ENCODE results near the gene SIDT2. TPM values are rescaled to one million over a fixed set of nuclear protein-coding genes. Genes with fewer than 3 reads are reported as not detected.

The SIDT2 gene
- total and polyA plus RNA-seq, 2 of the 13 experiments (the other 11 are each of a cell fraction or from before 2014, with no cell fraction given) = 11.5 to 28.0 TPM

- TF ChIP-seq ZKSCAN1 (IDR thresholded peaks at IDR 0.05; ENCODE audit: low read length) (no peak), RBM22 (optimal IDR thresholded peaks at IDR 0.05; ENCODE audit: low read length) (no peak)
- TF ChIP-seq, protein P1, sequence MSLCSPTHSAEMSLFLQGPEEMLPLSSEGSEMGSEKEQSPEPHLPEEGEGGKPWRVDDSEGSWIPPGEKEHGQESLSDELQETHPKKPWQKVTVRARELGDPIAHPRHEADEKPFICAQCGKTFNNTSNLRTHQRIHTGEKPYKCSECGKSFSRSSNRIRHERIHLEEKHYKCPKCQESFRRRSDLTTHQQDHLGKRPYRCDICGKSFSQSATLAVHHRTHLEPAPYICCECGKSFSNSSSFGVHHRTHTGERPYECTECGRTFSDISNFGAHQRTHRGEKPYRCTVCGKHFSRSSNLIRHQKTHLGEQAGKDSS (CRISPR knock-in tag; IDR thresholded peaks at IDR 0.05; ENCODE audit: borderline replicate concordance, low read depth) = no peak
Observed at GRCh38 chr11:117200813-117201657, 22.5 kb downstream of the SIDT2 start (continued).

GRCh38 chr11:117201658-117202305 lies 23.2 kb downstream of the SIDT2 start:
- POLR2A ChIA-PET = no interaction called here
- in situ Hi-C loops (cut with HindIII; ENCODE audit: extremely low pct_ligation_motif_present, low pct_unique_long_range_greater_than_20kb) = no loop called here
- no peak overlapping the region for H3K27ac ChIP-seq (ENCODE audit: extremely low read length, insufficient read depth, low read length)

More at GRCh38 chr11:117201658-117202305, 23.2 kb downstream of the SIDT2 start:
- no peak overlapping the region for H3K9ac ChIP-seq (ENCODE audit: insufficient read depth, low read depth, low read length)
- intact Hi-C loops (cut with micrococcal nuclease; ENCODE audit: unreplicated experiment) = loop anchor here (1.0 kb wide), 1 partner anchor 25 kb away; no protein-coding TSS in a partner anchor
- H3K9me3 ChIP-seq (ENCODE audit: low read length) = no peaks in the 10 kb centered on the region
- peaks cover 9% of the 10 kb centered on the region for H3K4me1 ChIP-seq (ENCODE audit: insufficient read depth, low read length)
- 87% methylated on average over 8 of the region's 14 CpGs for WGBS (ENCODE audit: low lambda C conversion rate)
- DNase-seq (ENCODE audit: low spot score) = no peak
- H4K20me1 ChIP-seq (ENCODE audit: insufficient read depth, low read length) = no peaks in the 10 kb centered on the region
- BruUV-seq (replicated peaks) = no TSS peak
- no peaks in the 10 kb centered on the region for H3K79me2 ChIP-seq (ENCODE audit: insufficient read depth, low read length)
- FAIRE-seq = no peak
- no peak overlapping the region for H3K4me2 ChIP-seq (ENCODE audit: low read depth, low read length)
- peaks cover 0 to 3% of the 10 kb centered on the region in 2 experiments; a peak in 1 of 5 replicates for H3K36me3 ChIP-seq (replicated peaks in 1 of 2; ENCODE audit: control insufficient read depth in 1 of 2, insufficient read depth in 2 of 2, low read length in 2 of 2)
- no peaks in the 10 kb centered on the region for H3K27me3 ChIP-seq (ENCODE audit: control insufficient read depth in 1 of 2, insufficient read depth in 2 of 2, low read length in 2 of 2)
- no peak overlapping the region for H2AFZ ChIP-seq (ENCODE audit: low read length)
- no peak overlapping the region for H3K4me3 ChIP-seq (replicated peaks in 1 of 3; ENCODE audit: insufficient read depth in 1 of 3, low read depth in 2 of 3, low read length in 3 of 3)
- CTCF ChIA-PET (ENCODE audit: low intra/inter-chr PET ratio, low total read pairs) = no interaction called here
- TF ChIP-seq ZNF17 (CRISPR knock-in tag; IDR thresholded peaks at IDR 0.05) (no peak), FOXK2 (IDR thresholded peaks at IDR 0.05) (no peak), TBP (CRISPR knock-in tag; IDR thresholded peaks at IDR 0.05) (no peak), ETS1 (CRISPR knock-in tag; IDR thresholded peaks at IDR 0.05) (no peak), ASH2L (IDR thresholded peaks at IDR 0.05; ENCODE audit: insufficient read length, low read depth, low read length) (no peak), CREB1 (IDR thresholded peaks at IDR 0.05) (no peak), CREB1 (CRISPR knock-in tag; IDR thresholded peaks at IDR 0.05) (no peak), FOSL2 (CRISPR knock-in tag; IDR thresholded peaks at IDR 0.05) (no peak), YEATS4 (CRISPR knock-in tag; IDR thresholded peaks at IDR 0.05; ENCODE audit: borderline replicate concordance) (no peak), ZNF672 (CRISPR knock-in tag; IDR thresholded peaks at IDR 0.05) (no peak), SCMH1 (CRISPR knock-in tag; IDR thresholded peaks at IDR 0.05; ENCODE audit: borderline replicate concordance) (no peak), ARHGAP35 (CRISPR knock-in tag; IDR thresholded peaks at IDR 0.05; ENCODE audit: borderline replicate concordance) (no peak), ZNF44 (CRISPR knock-in tag; IDR thresholded peaks at IDR 0.05) (no peak)
- ATAC-seq = no peak

Data from HepG2 (cell line).